GM18519 (cell line): ENCODE data around the gene PTCRA.
"Not testable (repeated sequence)": the region's sequence is repeated elsewhere in the genome, so short reads cannot be mapped to it uniquely, and the experiment has no call there.

Source experiments
- ATAC-seq: cut with Tn5 transposase; IDR thresholded peaks from one replicate; pipeline ENCODE4 v1.9.1; 2021; ENCODE audit warnings: mild to moderate bottlenecking, moderate library complexity; ENCODE audit not compliant: unreplicated experiment, low FRiP score

Gene PTCRA

GRCh38 chr6:42902429-42903263 is 13.2 kb upstream of the PTCRA start:
- not testable (repeated sequence) for ATAC-seq

- no peak for ATAC-seq
These were observed 11.4 kb upstream of the PTCRA start for GRCh38 chr6:42904467-42904866.

GRCh38 chr6:42907336-42907735 is 8.5 kb upstream of the PTCRA start:
- no peak for ATAC-seq

- ATAC-seq: no peak
These were observed 6.0 kb upstream of the PTCRA start for GRCh38 chr6:42909835-42910234.

GRCh38 chr6:42911171-42912021 is 4.5 kb upstream of the PTCRA start:
- ATAC-seq: no peak

- ATAC-seq: no peak
These were observed 1.3 kb upstream of the PTCRA start for GRCh38 chr6:42914546-42914945.

GRCh38 chr6:42916288-42916687 is 435 bp downstream of the PTCRA start:
- no peak for ATAC-seq

- ATAC-seq: no peak
These were observed 5.9 kb downstream of the PTCRA start for GRCh38 chr6:42921801-42922200.

- no peak for ATAC-seq
These were observed 7.8 kb downstream of the PTCRA start for GRCh38 chr6:42923666-42924065.

- ATAC-seq: no peak
These were observed 9.5 kb downstream of the PTCRA start for GRCh38 chr6:42925248-42925857.

- ATAC-seq: peak; percentile 72
These were observed 13.3 kb downstream of the PTCRA start, which contains the start of gene CNPY3 for GRCh38 chr6:42928986-42929820. CNPY3 (plus strand) TSS chr6:42929480; CDS start chr6:42929571, 91 bp downstream.

- ATAC-seq: peak; percentile 29
These were observed 14.0 kb downstream of the PTCRA start for GRCh38 chr6:42929821-42930360.

- no peak for ATAC-seq
These were observed 16.6 kb downstream of the PTCRA start for GRCh38 chr6:42932412-42932811.

GRCh38 chr6:42933205-42933604 is 17.4 kb downstream of the PTCRA start:
- ATAC-seq: no peak

GRCh38 chr6:42935322-42935721 is 19.5 kb downstream of the PTCRA start:
- ATAC-seq: no peak

GRCh38 chr6:42936398-42936797 is 20.5 kb downstream of the PTCRA start:
- ATAC-seq: no peak

GRCh38 chr6:42937548-42938427 is 21.9 kb downstream of the PTCRA start:
- no peak for ATAC-seq

GRCh38 chr6:42938428-42938796 is 22.6 kb downstream of the PTCRA start:
- no peak for ATAC-seq
